ENCODE data around the gene BLCAP.

The BLCAP gene

GRCh38 chr20:37500311-37500710, 27.4 kb downstream of the BLCAP start:
- no peak for TF ChIP-seq CTCF (IDR thresholded peaks at IDR 0.05; ENCODE audit: insufficient read depth, low read length, poor library complexity, severe bottlenecking)
- H3K36me3 ChIP-seq (ENCODE audit: control insufficient read depth, insufficient read depth, low read length), result peaks cover 2% of the 10 kb centered on the region
- no peak overlapping the region for H3K4me3 ChIP-seq (replicated peaks; ENCODE audit: low read depth, low read length)
- no peak for DNase-seq (ENCODE audit: extremely low read depth, insufficient read length)
- H3K27me3 ChIP-seq (replicated peaks; ENCODE audit: control insufficient read depth, insufficient read depth, low read length), result no peaks in the 10 kb centered on the region

GRCh38 chr20:37498066-37498665, 29.5 kb downstream of the BLCAP start:
- peaks cover 2% of the 10 kb centered on the region for H3K36me3 ChIP-seq (ENCODE audit: control insufficient read depth, insufficient read depth, low read length)
- DNase-seq (ENCODE audit: extremely low read depth, insufficient read length), result no peak
- no peak for TF ChIP-seq CTCF (IDR thresholded peaks at IDR 0.05; ENCODE audit: insufficient read depth, low read length, poor library complexity, severe bottlenecking)
- H3K4me3 ChIP-seq (replicated peaks; ENCODE audit: low read depth, low read length), result no peak overlapping the region
- H3K27me3 ChIP-seq (replicated peaks; ENCODE audit: control insufficient read depth, insufficient read depth, low read length), result no peaks in the 10 kb centered on the region

- Histone ChIP-seq H3K36me3 (ENCODE audit: control insufficient read depth, insufficient read depth, low read length) (no peaks in the 10 kb centered on the region), H3K27me3 (replicated peaks; ENCODE audit: control insufficient read depth, insufficient read depth, low read length) (no peaks in the 10 kb centered on the region), H3K4me3 (replicated peaks; ENCODE audit: low read depth, low read length) (no peak overlapping the region)
- TF ChIP-seq CTCF (IDR thresholded peaks at IDR 0.05; ENCODE audit: insufficient read depth, low read length, poor library complexity, severe bottlenecking), result no peak
- no peak for DNase-seq (ENCODE audit: extremely low read depth, insufficient read length)
Measured at GRCh38 chr20:37494796-37495195, 32.9 kb downstream of the BLCAP start.

- Histone ChIP-seq H3K27me3 (replicated peaks; ENCODE audit: control insufficient read depth, insufficient read depth, low read length) (no peaks in the 10 kb centered on the region), H3K36me3 (ENCODE audit: control insufficient read depth, insufficient read depth, low read length) (no peaks in the 10 kb centered on the region), H3K4me3 (replicated peaks; ENCODE audit: low read depth, low read length) (no peak overlapping the region)
- peak; percentile 14 for DNase-seq (ENCODE audit: extremely low read depth, insufficient read length)
- no peak for TF ChIP-seq CTCF (IDR thresholded peaks at IDR 0.05; ENCODE audit: insufficient read depth, low read length, poor library complexity, severe bottlenecking)
Measured at GRCh38 chr20:37494301-37494700, 33.4 kb downstream of the BLCAP start.

GRCh38 chr20:37492945-37493344, 34.7 kb downstream of the BLCAP start:
- TF ChIP-seq CTCF (IDR thresholded peaks at IDR 0.05; ENCODE audit: insufficient read depth, low read length, poor library complexity, severe bottlenecking), result no peak
- Histone ChIP-seq H3K4me3 (replicated peaks; ENCODE audit: low read depth, low read length) (no peak overlapping the region), H3K27me3 (replicated peaks; ENCODE audit: control insufficient read depth, insufficient read depth, low read length) (no peaks in the 10 kb centered on the region), H3K36me3 (ENCODE audit: control insufficient read depth, insufficient read depth, low read length) (no peaks in the 10 kb centered on the region)
- DNase-seq (ENCODE audit: extremely low read depth, insufficient read length), result no peak

- Histone ChIP-seq H3K27me3 (replicated peaks; ENCODE audit: control insufficient read depth, insufficient read depth, low read length) (no peaks in the 10 kb centered on the region), H3K4me3 (replicated peaks; ENCODE audit: low read depth, low read length) (no peak overlapping the region), H3K36me3 (ENCODE audit: control insufficient read depth, insufficient read depth, low read length) (no peaks in the 10 kb centered on the region)
- DNase-seq (ENCODE audit: extremely low read depth, insufficient read length), result no peak
- TF ChIP-seq CTCF (IDR thresholded peaks at IDR 0.05; ENCODE audit: insufficient read depth, low read length, poor library complexity, severe bottlenecking), result no peak
Measured at GRCh38 chr20:37492096-37492625, 35.5 kb downstream of the BLCAP start.

Measured in GM06990 (cell line).